Gastroesophageal sphincter (tissue), 4 donors: ENCODE measurements around the gene TTC39B. TPM values are rescaled to one million over a fixed set of nuclear protein-coding genes. Genes with fewer than 3 reads are reported as not detected.

Experiments
- ATAC-seq: fragments of 150-250 bp; one replicate; pipeline ENCODE4 v1.9.1; 2016; ENCODE audit warnings: mild to moderate bottlenecking, moderate library complexity
- H3K27ac ChIP-seq, 4 donors: fragments of 200-600 bp; sonication (generic) in 3 of 4; 1 replicate in 3 of 4; 2 replicates in 1 of 4; pipeline ENCODE4 v1.5.1; 2016 to 2019
- H3K27me3 ChIP-seq: fragments of 200-600 bp; sonication (generic); one replicate; pipeline ENCODE4 v1.5.1; 2019
- H3K36me3 ChIP-seq, 2 donors: fragments of 200-600 bp; sonication (generic); one replicate each; pipeline ENCODE4 v1.5.1; 2019; ENCODE audit warnings: control low read depth in 1 of 2
- H3K4me1 ChIP-seq, 3 donors: fragments of 200-600 bp; sonication (generic); 1 replicate in 2 of 3; 2 replicates in 1 of 3; pipeline ENCODE4 v1.5.1; 2016 to 2019; ENCODE audit warnings: control low read depth in 2 of 3
- H3K4me3 ChIP-seq, 2 donors: fragments of 200-600 bp; sonication (generic); one replicate each; pipeline ENCODE4 v1.5.1; 2019; ENCODE audit warnings: mild to moderate bottlenecking in 1 of 2, moderate library complexity in 1 of 2
- H3K9me3 ChIP-seq, 3 donors: fragments of 200-600 bp; sonication (generic); one replicate each; pipeline ENCODE4 v1.5.1; 2017 to 2019; ENCODE audit warnings: control low read depth in 2 of 3
- CTCF ChIP-seq, 4 experiments: fragments of 200-600 bp in 2 of 4; fragments of 450-650 bp in 2 of 4; sonication (generic) in 1 of 4; IDR thresholded peaks; one replicate each; pipeline ENCODE4 v1.5.1; 2017 to 2019; ENCODE audit warnings: antibody characterized with exemption in 4 of 4, mild to moderate bottlenecking in 2 of 4, moderate library complexity in 2 of 4
- EP300 ChIP-seq: sonication (generic); formaldehyde crosslinking; IDR thresholded peaks from one replicate; pipeline ENCODE4 v1.6.1; 2017; ENCODE audit warnings: antibody characterized with exemption, mild to moderate bottlenecking
- POLR2A ChIP-seq, 2 donors: fragments of 450-650 bp; IDR thresholded peaks; one replicate each; pipeline ENCODE4 v1.6.1; 2017; ENCODE audit warnings: antibody characterized with exemption in 2 of 2, mild to moderate bottlenecking in 2 of 2, moderate library complexity in 1 of 2
- POLR2AphosphoS5 ChIP-seq: sonication (generic); formaldehyde crosslinking; IDR thresholded peaks from one replicate; pipeline ENCODE4 v1.6.1; 2017; ENCODE audit warnings: antibody characterized with exemption
- WGBS, 2 donors: methylation state at CpG; one replicate each; pipeline ENCODE4 v1.1.5; 2018; ENCODE audit warnings: low coverage in 1 of 2; 5-methylcytosine and 5-hydroxymethylcytosine counted together
- total RNA-seq, 4 donors: library from RNA; depleted of rRNA; stranded (reverse); fragments of >200 nt; gene quantifications; one replicate each; pipeline ENCODE4 v1.1.0, GENCODE V29; 2016

Gene TTC39B
- total RNA-seq, 4 donors from 2014 or later: 9.0 to 15.4 (median 11.8) TPM

GRCh38 chr9:15149450-15149849 lies 157.6 kb downstream of the TTC39B start:
- no peak for TF ChIP-seq CTCF (IDR thresholded peaks at IDR 0.05)
- no peak for TF ChIP-seq EP300
- TF ChIP-seq POLR2A (IDR thresholded peaks at IDR 0.05): no peak
- TF ChIP-seq POLR2AphosphoS5: no peak
- peak; percentile 48 for ATAC-seq
- H3K4me3 ChIP-seq: no peak overlapping the region
- H3K9me3 ChIP-seq: no peaks in the 10 kb centered on the region
- H3K4me1 ChIP-seq: peaks cover 0 to 9% (median 5%) of the 10 kb centered on the region in 3 donors
- H3K36me3 ChIP-seq: no peaks in the 10 kb centered on the region
- H3K27me3 ChIP-seq: no peaks in the 10 kb centered on the region
- no peak overlapping the region for H3K27ac ChIP-seq

GRCh38 chr9:15146268-15146700 lies 160.7 kb downstream of the TTC39B start:
- Histone ChIP-seq H3K9me3 (no peaks in the 10 kb centered on the region), H3K36me3 (no peaks in the 10 kb centered on the region), H3K4me3 (no peak overlapping the region), H3K4me1 (no peaks in the 10 kb centered on the region), H3K27ac (no peak overlapping the region), H3K27me3 (no peaks in the 10 kb centered on the region)
- no peak for TF ChIP-seq EP300
- no peak for TF ChIP-seq POLR2AphosphoS5
- no peak for TF ChIP-seq CTCF (IDR thresholded peaks at IDR 0.05)
- no peak for TF ChIP-seq POLR2A (IDR thresholded peaks at IDR 0.05)
- ATAC-seq: no peak
- WGBS, 2 donors: 73 to 92% methylated on average over 7 to 9 of the region's 9 CpGs

- Histone ChIP-seq H3K4me3 (no peak overlapping the region), H3K4me1 (no peaks in the 10 kb centered on the region), H3K27me3 (no peaks in the 10 kb centered on the region), H3K36me3 (no peaks in the 10 kb centered on the region), H3K27ac (no peak overlapping the region), H3K9me3 (no peaks in the 10 kb centered on the region)
- TF ChIP-seq EP300: no peak
- TF ChIP-seq POLR2A (IDR thresholded peaks at IDR 0.05): no peak
- no peak for TF ChIP-seq POLR2AphosphoS5
- no peak for TF ChIP-seq CTCF (IDR thresholded peaks at IDR 0.05)
- ATAC-seq: no peak
- 9 to 23% methylated on average over 4 of the region's 4 CpGs for WGBS, 2 donors
These were observed 162.4 kb downstream of the TTC39B start for GRCh38 chr9:15144622-15145061.

DNA sequence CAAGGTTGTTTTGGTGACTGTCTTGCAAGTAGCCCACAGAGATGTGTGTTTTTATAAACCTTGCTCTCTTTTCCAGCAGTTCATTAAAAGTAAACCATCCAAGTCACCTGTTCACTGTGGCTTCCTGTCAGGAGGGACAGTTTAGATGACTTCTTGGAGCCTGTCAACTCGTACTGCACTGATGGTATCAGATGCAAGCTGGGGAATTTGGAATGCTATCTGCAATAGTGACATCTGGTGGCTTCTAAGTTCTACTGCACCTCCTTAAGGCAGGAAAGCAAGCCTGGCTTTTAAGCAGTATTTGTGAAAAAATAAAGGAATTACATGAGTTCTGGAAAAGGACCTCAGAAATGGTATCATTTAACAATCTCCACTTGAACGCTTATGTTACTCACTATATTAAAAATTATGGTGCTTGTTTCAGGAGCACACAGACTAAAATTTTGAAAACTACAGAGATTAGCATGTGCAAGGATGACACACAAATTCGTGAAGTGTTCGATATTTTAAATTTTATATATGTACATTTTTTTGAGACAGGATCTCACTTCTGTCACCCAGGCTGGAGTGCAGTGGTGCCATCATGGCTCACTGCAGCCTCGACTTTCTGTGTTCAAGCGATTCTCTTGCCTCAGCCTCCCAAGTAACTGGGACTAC lies 164.0 kb downstream of the TTC39B start:
- 67 to 68% methylated on average over 6 of the region's 6 CpGs for WGBS, 2 donors

More for the DNA sequence above, 164.0 kb downstream of the TTC39B start:
- no peaks in the 10 kb centered on the region for H3K9me3 ChIP-seq
- no peaks in the 10 kb centered on the region for H3K4me1 ChIP-seq
- no peak overlapping the region for H3K4me3 ChIP-seq
- peak; percentile 65 to 74 (median 71) for TF ChIP-seq CTCF (IDR thresholded peaks at IDR 0.05)
- TF ChIP-seq EP300: no peak
- no peak overlapping the region for H3K27ac ChIP-seq
- no peaks in the 10 kb centered on the region for H3K36me3 ChIP-seq
- H3K27me3 ChIP-seq: no peaks in the 10 kb centered on the region
- ATAC-seq: peak; percentile 73
